Peyer's patch (tissue), 4 donors: ENCODE results near the gene SLC16A12. TPM values are rescaled to one million over a fixed set of nuclear protein-coding genes. Genes with fewer than 3 reads are reported as not detected.
"Not testable (repeated sequence)": the region's sequence is repeated elsewhere in the genome, so short reads cannot be mapped to it uniquely, and the experiment has no call there.

Experiments
- DNase-seq, 3 donors: peaks; one replicate each; pipeline ENCODE4 v3.0.0-alpha.2; 2017 to 2019
- H3K27ac ChIP-seq, 4 donors: fragments of 200-600 bp; sonication (generic); one replicate each; pipeline ENCODE4 v1.5.1; 2016 to 2019
- H3K27me3 ChIP-seq, 2 donors: fragments of 200-600 bp; sonication (generic); one replicate each; pipeline ENCODE4 v1.5.1; 2019
- H3K36me3 ChIP-seq, 3 donors: fragments of 200-600 bp; sonication (generic); one replicate each; pipeline ENCODE4 v1.5.1; 2016 to 2019
- H3K4me1 ChIP-seq, 4 donors: fragments of 200-600 bp; sonication (generic); one replicate each; pipeline ENCODE4 v1.5.1; 2016 to 2019
- H3K4me3 ChIP-seq, 4 donors: fragments of 200-600 bp; sonication (generic); 1 replicate in 3 of 4; 2 replicates in 1 of 4; pipeline ENCODE4 v1.5.1; 2016 to 2019; ENCODE audit warnings: mild to moderate bottlenecking in 1 of 4
- H3K9me3 ChIP-seq, 4 donors: fragments of 200-600 bp; sonication (generic); one replicate each; pipeline ENCODE4 v1.5.1; 2016 to 2019; ENCODE audit warnings: mild to moderate bottlenecking in 1 of 4
- CTCF ChIP-seq, 6 experiments: fragments of 450-650 bp in 4 of 6; fragments of 200-600 bp in 2 of 6; sonication (generic) in 1 of 6; IDR thresholded peaks; one replicate each; pipeline ENCODE4 v1.5.1; 2017 to 2019; ENCODE audit warnings: antibody characterized with exemption in 6 of 6, mild to moderate bottlenecking in 3 of 6, moderate library complexity in 1 of 6
- POLR2A ChIP-seq, 2 donors: fragments of 450-650 bp; IDR thresholded peaks; one replicate each; pipeline ENCODE4 v1.5.1; 2017; ENCODE audit warnings: antibody characterized with exemption in 2 of 2, mild to moderate bottlenecking in 2 of 2, moderate library complexity in 2 of 2
- total RNA-seq, 4 donors: library from RNA; depleted of rRNA; stranded (reverse); fragments of >200 nt; gene quantifications; one replicate each; pipeline ENCODE4 v1.1.0, GENCODE V29; 2016

Gene SLC16A12
- total RNA-seq, 4 donors from 2014 or later: 0.38 TPM; not detected in 3

GRCh38 chr10:89393898-89394297 is 141.5 kb downstream of the SLC16A12 start:
- H3K27me3 ChIP-seq: no peaks in the 10 kb centered on the region
- peak overlapping the region in 2 of 4 donors; percentile 77 to 84 for H3K27ac ChIP-seq
- peak overlapping the region in 1 of 4 donors; percentile 58 for H3K4me3 ChIP-seq
- DNase-seq: no peak
- H3K9me3 ChIP-seq: no peaks in the 10 kb centered on the region
- peaks cover 0 to 24% (median 7%) of the 10 kb centered on the region in 4 donors for H3K4me1 ChIP-seq
- no peaks in the 10 kb centered on the region for H3K36me3 ChIP-seq
- TF ChIP-seq POLR2A (IDR thresholded peaks at IDR 0.05): no peak
- no peak for TF ChIP-seq CTCF (IDR thresholded peaks at IDR 0.05)

- no peaks in the 10 kb centered on the region for H3K36me3 ChIP-seq
- peak overlapping the region; percentile 33 to 58 (median 48) for H3K4me3 ChIP-seq
- DNase-seq: no peak
- H3K27ac ChIP-seq: peak overlapping the region; percentile 54 to 84 (median 74)
- H3K27me3 ChIP-seq: no peaks in the 10 kb centered on the region
- H3K9me3 ChIP-seq: no peaks in the 10 kb centered on the region
- TF ChIP-seq POLR2A (IDR thresholded peaks at IDR 0.05) (no peak), CTCF (IDR thresholded peaks at IDR 0.05) (no peak)
- H3K4me1 ChIP-seq: peaks cover 0 to 24% (median 7%) of the 10 kb centered on the region in 4 donors
Measured at GRCh38 chr10:89392974-89393373, 142.4 kb downstream of the SLC16A12 start.

- Histone ChIP-seq H3K4me3 (peak within 1 kb of the TSS; percentile 33 to 58 (median 48)), H3K36me3 (no peaks in the 10 kb centered on the region), H3K27me3 (no peaks in the 10 kb centered on the region), H3K9me3 (no peaks in the 10 kb centered on the region), H3K4me1 (peaks cover 0 to 24% (median 7%) of the 10 kb centered on the region in 4 donors), H3K27ac (peak within 1 kb of the TSS; percentile 54 to 84 (median 74))
- DNase-seq: peak in 2 of 3 donors; percentile 52 to 83
- TF ChIP-seq POLR2A (IDR thresholded peaks at IDR 0.05): peak in 1 of 2 donors; percentile 33
- TF ChIP-seq CTCF (IDR thresholded peaks at IDR 0.05): no peak
Measured at GRCh38 chr10:89391907-89392756, 143.3 kb downstream of the SLC16A12 start, which contains the start of gene IFIT1. IFIT1 (plus strand) TSS chr10:89392623; CDS start chr10:89392713, 90 bp downstream.

GRCh38 chr10:89391226-89391576 is 144.2 kb downstream of the SLC16A12 start:
- not testable (repeated sequence) for H3K36me3 ChIP-seq, H3K9me3 ChIP-seq, DNase-seq, H3K4me3 ChIP-seq, H3K27me3 ChIP-seq, H3K27ac ChIP-seq
- H3K4me1 ChIP-seq: peaks cover 0 to 24% (median 7%) of the 10 kb centered on the region in 4 donors

- Histone ChIP-seq H3K27me3 (no peaks in the 10 kb centered on the region), H3K9me3 (no peaks in the 10 kb centered on the region), H3K27ac (no peak overlapping the region), H3K36me3 (no peaks in the 10 kb centered on the region), H3K4me3 (no peak overlapping the region), H3K4me1 (peaks cover 0 to 24% (median 7%) of the 10 kb centered on the region in 4 donors)
- TF ChIP-seq POLR2A (IDR thresholded peaks at IDR 0.05) (no peak), CTCF (IDR thresholded peaks at IDR 0.05) (no peak)
- no peak for DNase-seq
Measured at GRCh38 chr10:89390476-89391225, 144.7 kb downstream of the SLC16A12 start.

GRCh38 chr10:89389254-89389653 is 146.1 kb downstream of the SLC16A12 start:
- no peak overlapping the region for H3K27ac ChIP-seq
- no peaks in the 10 kb centered on the region for H3K9me3 ChIP-seq
- H3K36me3 ChIP-seq: no peaks in the 10 kb centered on the region
- peaks cover 0 to 23% (median 7%) of the 10 kb centered on the region in 4 donors for H3K4me1 ChIP-seq
- no peak overlapping the region for H3K4me3 ChIP-seq
- no peak for DNase-seq
- TF ChIP-seq POLR2A (IDR thresholded peaks at IDR 0.05) (no peak), CTCF (IDR thresholded peaks at IDR 0.05) (peak in 4 of 6 experiments; percentile 8 to 41 (median 34))
- no peaks in the 10 kb centered on the region for H3K27me3 ChIP-seq
